Ishikawa (cell line): ENCODE data around the gene MAP6.

Experiments
- CEBPB ChIP-seq: IDR thresholded peaks from 2 replicates; pipeline ENCODE4 v1.6.1; 2012
- CREB1 ChIP-seq: IDR thresholded peaks from 2 replicates; pipeline ENCODE4 v1.6.1; 2012; ENCODE audit warnings: low read depth
- EGR1 ChIP-seq: IDR thresholded peaks from 2 replicates; pipeline ENCODE4 v1.6.1; 2012
- EP300 ChIP-seq: IDR thresholded peaks from 2 replicates; pipeline ENCODE4 v1.6.1; 2012; ENCODE audit warnings: borderline replicate concordance
- FOXM1 ChIP-seq: IDR thresholded peaks from 2 replicates; pipeline ENCODE4 v1.6.1; 2012; ENCODE audit warnings: low read depth, borderline replicate concordance
- MAX ChIP-seq: IDR thresholded peaks from 2 replicates; pipeline ENCODE4 v1.6.1; 2012
- NFIC ChIP-seq: IDR thresholded peaks from 2 replicates; pipeline ENCODE4 v1.6.1; 2012
- RAD21 ChIP-seq: IDR thresholded peaks from 2 replicates; pipeline ENCODE4 v1.6.1; 2012; ENCODE audit warnings: low read depth
- TAF1 ChIP-seq: IDR thresholded peaks from 2 replicates; pipeline ENCODE4 v1.6.1; 2012; ENCODE audit warnings: low read depth, mild to moderate bottlenecking
- TCF12 ChIP-seq: IDR thresholded peaks from 2 replicates; pipeline ENCODE4 v1.6.1; 2012; ENCODE audit warnings: low read depth
- TEAD4 ChIP-seq: IDR thresholded peaks from 2 replicates; pipeline ENCODE4 v1.6.1; 2012
- USF1 ChIP-seq: IDR thresholded peaks from 2 replicates; pipeline ENCODE4 v1.6.1; 2012
- YY1 ChIP-seq: IDR thresholded peaks from 2 replicates; pipeline ENCODE4 v1.6.1; 2012; ENCODE audit warnings: low read depth
- ZBTB7A ChIP-seq: IDR thresholded peaks from 2 replicates; pipeline ENCODE4 v1.6.1; 2012; ENCODE audit warnings: low read depth
- TF ChIP-seq, protein P1 (sequence below): IDR thresholded peaks from 2 replicates; pipeline ENCODE4 v1.6.1; 2012; ENCODE audit warnings: low read depth, mild to moderate bottlenecking

Gene MAP6

DNA sequence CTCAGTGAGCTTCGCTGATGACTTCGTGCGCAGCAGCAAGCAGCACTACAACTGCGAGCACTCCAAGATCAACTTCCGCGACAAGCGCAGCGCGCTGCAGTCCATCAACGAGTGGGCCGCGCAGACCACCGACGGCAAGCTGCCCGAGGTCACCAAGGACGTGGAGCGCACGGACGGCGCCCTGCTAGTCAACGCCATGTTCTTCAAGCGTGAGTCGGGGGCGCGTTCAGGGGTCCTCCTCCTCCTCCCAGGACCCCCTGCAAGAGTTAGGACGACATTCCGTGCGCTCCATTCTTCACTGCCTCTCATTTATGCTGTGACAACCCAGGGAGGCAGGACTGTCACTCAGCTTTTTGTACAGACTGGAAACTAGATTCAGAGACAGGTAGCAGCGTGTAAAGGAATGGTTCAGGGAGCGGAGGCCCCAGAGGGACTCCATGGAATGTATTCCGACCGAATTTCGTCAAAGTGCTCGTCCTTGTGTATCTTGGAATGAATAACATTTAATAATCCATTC is 102.0 kb downstream of the MAP6 start:
- TF ChIP-seq FOXM1 (no peak), YY1 (no peak), USF1 (no peak), MAX (no peak), TEAD4 (no peak), CREB1 (no peak), CEBPB (no peak), TAF1 (no peak), EP300 (no peak), ZBTB7A (no peak), NFIC (no peak), EGR1 (no peak), RAD21 (no peak)

DNA sequence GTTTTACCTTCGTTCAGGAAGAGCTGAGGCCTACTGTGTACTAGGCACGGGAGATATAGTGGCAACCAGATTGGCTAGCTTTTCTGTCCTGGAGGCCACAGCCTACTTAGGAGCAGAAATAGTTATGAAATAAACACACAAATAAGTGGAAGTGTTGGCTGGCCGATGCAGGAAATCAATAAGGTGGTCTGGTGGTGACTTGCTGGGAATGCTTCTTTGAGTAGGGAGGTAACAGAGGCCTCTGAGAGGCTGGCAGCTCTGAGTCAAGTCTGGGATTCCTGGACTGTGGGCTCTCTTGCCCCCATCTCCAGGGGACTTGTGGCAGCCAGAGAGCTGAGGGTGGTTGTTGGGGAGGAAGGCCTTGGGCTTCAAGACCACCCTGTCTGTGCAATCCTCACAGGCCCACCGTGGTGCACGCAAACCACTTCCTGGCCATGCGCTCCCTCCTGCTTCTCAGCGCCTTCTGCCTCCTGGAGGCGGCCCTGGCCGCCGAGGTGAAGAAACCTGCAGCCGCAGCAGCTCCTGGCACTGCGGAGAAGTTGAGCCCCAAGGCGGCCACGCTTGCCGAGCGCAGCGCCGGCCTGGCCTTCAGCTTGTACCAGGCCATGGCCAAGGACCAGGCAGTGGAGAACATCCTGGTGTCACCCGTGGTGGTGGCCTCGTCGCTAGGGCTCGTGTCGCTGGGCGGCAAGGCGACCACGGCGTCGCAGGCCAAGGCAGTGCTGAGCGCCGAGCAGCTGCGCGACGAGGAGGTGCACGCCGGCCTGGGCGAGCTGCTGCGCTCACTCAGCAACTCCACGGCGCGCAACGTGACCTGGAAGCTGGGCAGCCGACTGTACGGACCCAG is 102.7 kb downstream of the MAP6 start:
- no peak for TF ChIP-seq EGR1
- no peak for TF ChIP-seq CREB1
- TF ChIP-seq NFIC = no peak
- no peak for TF ChIP-seq RAD21
- no peak for TF ChIP-seq ZBTB7A
- TF ChIP-seq EP300 = no peak
- no peak for TF ChIP-seq MAX
- no peak for TF ChIP-seq USF1
- TF ChIP-seq, protein P1, sequence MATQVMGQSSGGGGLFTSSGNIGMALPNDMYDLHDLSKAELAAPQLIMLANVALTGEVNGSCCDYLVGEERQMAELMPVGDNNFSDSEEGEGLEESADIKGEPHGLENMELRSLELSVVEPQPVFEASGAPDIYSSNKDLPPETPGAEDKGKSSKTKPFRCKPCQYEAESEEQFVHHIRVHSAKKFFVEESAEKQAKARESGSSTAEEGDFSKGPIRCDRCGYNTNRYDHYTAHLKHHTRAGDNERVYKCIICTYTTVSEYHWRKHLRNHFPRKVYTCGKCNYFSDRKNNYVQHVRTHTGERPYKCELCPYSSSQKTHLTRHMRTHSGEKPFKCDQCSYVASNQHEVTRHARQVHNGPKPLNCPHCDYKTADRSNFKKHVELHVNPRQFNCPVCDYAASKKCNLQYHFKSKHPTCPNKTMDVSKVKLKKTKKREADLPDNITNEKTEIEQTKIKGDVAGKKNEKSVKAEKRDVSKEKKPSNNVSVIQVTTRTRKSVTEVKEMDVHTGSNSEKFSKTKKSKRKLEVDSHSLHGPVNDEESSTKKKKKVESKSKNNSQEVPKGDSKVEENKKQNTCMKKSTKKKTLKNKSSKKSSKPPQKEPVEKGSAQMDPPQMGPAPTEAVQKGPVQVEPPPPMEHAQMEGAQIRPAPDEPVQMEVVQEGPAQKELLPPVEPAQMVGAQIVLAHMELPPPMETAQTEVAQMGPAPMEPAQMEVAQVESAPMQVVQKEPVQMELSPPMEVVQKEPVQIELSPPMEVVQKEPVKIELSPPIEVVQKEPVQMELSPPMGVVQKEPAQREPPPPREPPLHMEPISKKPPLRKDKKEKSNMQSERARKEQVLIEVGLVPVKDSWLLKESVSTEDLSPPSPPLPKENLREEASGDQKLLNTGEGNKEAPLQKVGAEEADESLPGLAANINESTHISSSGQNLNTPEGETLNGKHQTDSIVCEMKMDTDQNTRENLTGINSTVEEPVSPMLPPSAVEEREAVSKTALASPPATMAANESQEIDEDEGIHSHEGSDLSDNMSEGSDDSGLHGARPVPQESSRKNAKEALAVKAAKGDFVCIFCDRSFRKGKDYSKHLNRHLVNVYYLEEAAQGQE = no peak

DNA sequence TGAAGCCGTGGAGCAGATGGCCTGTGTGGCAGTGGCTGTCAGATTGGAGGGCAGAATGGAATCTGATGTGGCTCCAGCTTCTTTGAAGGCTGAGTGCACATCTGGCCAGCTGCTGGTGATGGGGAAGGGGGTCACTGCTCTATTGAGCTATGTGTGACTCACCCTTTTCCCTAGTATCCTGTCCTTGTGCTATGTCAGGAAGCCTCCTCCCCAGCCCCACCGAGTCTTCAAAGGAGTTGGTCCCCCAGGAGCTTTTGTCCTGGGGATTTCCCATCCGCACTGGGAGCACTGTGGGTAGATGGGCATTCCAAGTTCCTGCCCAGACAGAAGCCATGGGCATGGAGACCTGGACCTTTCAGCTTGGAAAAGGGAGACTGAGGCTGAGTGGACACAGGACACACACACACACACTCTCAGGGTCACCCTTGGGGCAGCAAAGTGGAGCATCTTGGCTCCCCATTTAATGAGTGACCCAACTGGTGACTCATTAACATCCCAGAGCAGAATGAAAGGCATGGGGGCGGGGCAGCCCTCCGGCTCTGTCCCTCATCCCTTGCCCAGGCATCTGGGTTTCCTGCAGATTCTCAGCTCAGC is 103.5 kb downstream of the MAP6 start:
- TF ChIP-seq CEBPB = no peak
- TF ChIP-seq NFIC = no peak
- TF ChIP-seq TEAD4 = no peak
- no peak for TF ChIP-seq USF1
- TF ChIP-seq RAD21 = no peak
- TF ChIP-seq FOXM1 = no peak
- no peak for TF ChIP-seq TAF1
- TF ChIP-seq ZBTB7A = no peak
- no peak for TF ChIP-seq EGR1
- no peak for TF ChIP-seq CREB1
- TF ChIP-seq EP300 = no peak
- TF ChIP-seq, protein P1 = no peak
- TF ChIP-seq MAX = no peak
- no peak for TF ChIP-seq TCF12
- no peak for TF ChIP-seq YY1

DNA sequence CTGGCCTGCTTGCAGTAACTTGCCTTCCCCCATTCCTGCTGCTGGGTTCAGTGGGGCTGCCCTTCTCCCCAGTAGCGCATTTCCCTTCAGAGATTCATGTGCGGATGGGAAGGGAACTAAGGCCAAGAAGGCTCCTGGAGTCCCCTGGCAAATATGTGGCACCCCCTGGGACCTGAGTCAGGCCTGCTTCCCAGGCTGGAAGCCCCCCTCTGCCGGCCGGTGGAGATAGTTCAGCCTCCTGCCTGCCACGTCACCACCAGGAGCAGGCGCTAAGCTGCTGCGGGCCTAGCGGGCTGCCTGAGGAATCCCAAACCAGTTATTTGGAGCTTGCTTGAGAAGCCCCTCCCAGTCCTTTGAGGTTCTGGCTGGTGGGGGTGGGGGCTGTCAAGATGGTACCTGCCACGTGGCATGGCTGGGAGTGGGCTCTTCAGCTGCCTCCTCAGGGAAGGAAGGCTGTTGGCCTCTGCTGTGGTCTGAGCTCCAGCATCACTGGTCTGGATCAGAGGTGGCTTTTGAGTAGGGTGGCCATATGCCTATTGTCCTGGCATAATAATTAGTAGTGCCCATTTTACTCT is 104.8 kb downstream of the MAP6 start:
- TF ChIP-seq USF1 (no peak), MAX (no peak)
- TF ChIP-seq, protein P1 = no peak
